ENCODE measurements around the gene AHCTF1.

Gene AHCTF1

GRCh38 chr1:246931549-246932365 lies at the start of gene AHCTF1:
Gene AHCTF1 (minus strand): TSS chr1:246931948. CDS start chr1:246918370, 13,578 bp downstream.
- DNase-seq, result peak; percentile 97 to 99

GRCh38 chr1:246978785-246979184 lies 47.0 kb upstream of the AHCTF1 start:
- DNase-seq, result no peak

GRCh38 chr1:246978281-246978680 lies 46.5 kb upstream of the AHCTF1 start:
- no peak for DNase-seq

- DNase-seq, result no peak
These were observed 40.2 kb upstream of the AHCTF1 start for GRCh38 chr1:246971969-246972368.

GRCh38 chr1:246971090-246971721 lies 39.5 kb upstream of the AHCTF1 start:
- DNase-seq, result no peak

GRCh38 chr1:246969621-246970020 lies 37.9 kb upstream of the AHCTF1 start:
- DNase-seq, result no peak

- no peak for DNase-seq
These were observed 34.8 kb upstream of the AHCTF1 start for GRCh38 chr1:246966502-246966901.

- DNase-seq, result no peak
These were observed 28.4 kb upstream of the AHCTF1 start for GRCh38 chr1:246959944-246960693.

- DNase-seq, result no peak
These were observed 22.4 kb upstream of the AHCTF1 start for GRCh38 chr1:246954126-246954525.

- no peak for DNase-seq
These were observed 19.7 kb upstream of the AHCTF1 start for GRCh38 chr1:246951413-246951812.

GRCh38 chr1:246949956-246950355 lies 18.2 kb upstream of the AHCTF1 start:
- no peak for DNase-seq

- DNase-seq, result no peak
These were observed 15.5 kb upstream of the AHCTF1 start for GRCh38 chr1:246947255-246947654.

GRCh38 chr1:246946366-246946765 lies 14.6 kb upstream of the AHCTF1 start:
- DNase-seq, result no peak

GRCh38 chr1:246934765-246935164 lies 3.0 kb upstream of the AHCTF1 start:
- DNase-seq, result no peak

GRCh38 chr1:246933893-246934292 lies 2.1 kb upstream of the AHCTF1 start:
- no peak for DNase-seq

- no peak for DNase-seq
These were observed 585 bp upstream of the AHCTF1 start for GRCh38 chr1:246932366-246932700.

GRCh38 chr1:246930830-246931548 lies 759 bp downstream of the AHCTF1 start:
- DNase-seq, result peak; percentile 16 to 30

- DNase-seq, result no peak
These were observed 5.6 kb downstream of the AHCTF1 start for GRCh38 chr1:246925997-246926626.

- DNase-seq, result no peak
These were observed 7.8 kb downstream of the AHCTF1 start for GRCh38 chr1:246923900-246924299.

- DNase-seq, result no peak
These were observed 8.3 kb downstream of the AHCTF1 start for GRCh38 chr1:246923482-246923881.

- DNase-seq, result no peak
These were observed 10.3 kb downstream of the AHCTF1 start for GRCh38 chr1:246921481-246921880.

GRCh38 chr1:246919902-246920301 lies 11.8 kb downstream of the AHCTF1 start:
- DNase-seq, result no peak
